NCI-H2081 (cell line): ENCODE results near the gene PNPLA1.
A peak's percentile ranks its signal among the peaks of the same experiment; 100 is the strongest.

Experiments
- DNase-seq, 2 experiments: peaks; one replicate each; lab custom pipeline; 2025; lab: John Stamatoyannopoulos, UW

PNPLA1 gene

DNA sequence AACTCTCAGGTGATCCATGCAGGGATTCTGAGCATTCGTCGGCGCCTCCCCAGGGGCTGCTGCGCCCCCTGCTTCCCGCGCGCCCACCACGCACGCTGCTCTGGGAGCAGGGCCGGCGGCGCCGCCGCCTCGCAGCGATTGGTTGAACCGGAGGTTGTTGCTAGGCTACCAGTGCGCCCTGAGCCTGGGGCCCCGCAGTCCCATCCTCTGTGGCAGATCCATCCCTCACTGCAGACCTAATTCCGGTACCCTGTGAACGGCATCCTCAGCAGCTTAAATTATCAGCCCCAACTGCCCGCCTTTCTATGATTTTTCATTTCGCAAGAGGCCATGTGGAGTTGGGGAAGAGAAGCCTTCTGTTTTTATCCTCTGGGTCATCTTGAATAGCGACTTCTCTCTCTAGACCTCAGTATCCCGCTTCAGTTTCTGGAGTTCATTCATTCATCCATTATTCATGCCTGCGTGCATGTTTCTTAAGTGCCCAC is 15.4 kb downstream of the PNPLA1 start:
- no peak for DNase-seq

DNA sequence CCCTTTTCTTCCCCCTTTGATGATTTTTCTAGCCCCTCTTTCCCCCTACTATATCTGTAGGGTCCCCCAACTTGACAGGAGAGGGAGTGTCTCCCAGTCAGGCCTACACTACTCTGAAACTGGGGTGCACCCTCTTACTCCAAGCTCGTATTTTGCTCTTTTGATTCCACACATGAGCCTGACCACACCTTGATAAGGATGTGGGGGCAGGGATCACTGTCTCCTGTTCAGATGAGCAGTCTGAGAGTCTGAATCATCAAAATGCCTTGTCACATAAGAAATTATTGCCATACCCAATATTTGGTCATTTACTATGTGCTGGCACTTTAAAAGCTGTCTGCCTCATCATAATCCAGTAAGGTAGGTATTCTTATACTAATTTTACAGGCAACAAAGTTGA is 15.9 kb downstream of the PNPLA1 start:
- no peak for DNase-seq

DNA sequence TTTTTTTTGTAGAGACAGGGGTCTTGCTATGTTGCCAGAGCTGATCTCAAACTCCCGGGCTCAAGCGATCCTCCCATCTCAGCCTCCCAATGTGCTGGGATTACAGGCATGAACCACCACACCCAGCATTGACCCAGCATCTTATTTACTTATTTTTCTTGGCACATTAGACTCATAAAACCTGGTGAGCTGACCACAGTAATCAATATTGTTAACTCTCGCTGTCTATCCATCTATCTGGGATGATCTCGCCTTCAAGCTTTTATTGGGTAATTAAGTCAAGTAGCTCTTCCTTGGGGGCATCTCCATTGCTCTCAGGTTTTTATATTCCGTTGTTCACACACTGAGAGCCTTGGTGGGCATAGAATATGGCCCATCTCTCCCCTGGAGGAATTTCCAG is 17.0 kb downstream of the PNPLA1 start:
- DNase-seq = no peak

DNA sequence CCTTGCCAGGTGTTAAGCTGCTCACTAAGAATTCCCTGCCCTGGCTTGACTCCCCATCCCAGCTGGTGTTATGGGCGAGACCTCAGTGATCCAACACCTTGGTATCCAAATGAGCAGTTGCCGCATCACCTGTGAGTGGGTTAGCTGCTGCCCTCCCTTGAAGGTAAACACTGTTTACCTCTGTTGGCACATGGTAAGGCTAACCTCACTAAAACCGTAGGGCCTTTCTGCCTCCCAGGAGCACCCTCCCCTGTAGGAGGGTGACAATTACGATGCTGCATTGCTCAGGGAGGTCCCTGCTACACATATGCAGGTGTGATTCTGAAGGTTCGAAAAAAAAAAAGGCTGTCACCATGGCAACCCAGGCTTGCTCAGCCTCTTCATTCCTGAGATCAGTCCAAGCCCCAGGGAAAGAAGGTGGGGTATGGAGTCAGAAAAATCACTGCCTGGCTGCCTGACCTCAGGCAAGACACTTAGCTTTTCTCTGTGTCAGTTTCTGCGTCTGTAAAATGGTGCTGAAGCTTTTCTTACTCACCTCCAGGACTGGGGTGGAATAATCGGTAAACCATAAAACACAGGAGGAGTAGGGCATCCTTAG is 19.5 kb downstream of the PNPLA1 start:
- peak; percentile 35 to 80 for DNase-seq

DNA sequence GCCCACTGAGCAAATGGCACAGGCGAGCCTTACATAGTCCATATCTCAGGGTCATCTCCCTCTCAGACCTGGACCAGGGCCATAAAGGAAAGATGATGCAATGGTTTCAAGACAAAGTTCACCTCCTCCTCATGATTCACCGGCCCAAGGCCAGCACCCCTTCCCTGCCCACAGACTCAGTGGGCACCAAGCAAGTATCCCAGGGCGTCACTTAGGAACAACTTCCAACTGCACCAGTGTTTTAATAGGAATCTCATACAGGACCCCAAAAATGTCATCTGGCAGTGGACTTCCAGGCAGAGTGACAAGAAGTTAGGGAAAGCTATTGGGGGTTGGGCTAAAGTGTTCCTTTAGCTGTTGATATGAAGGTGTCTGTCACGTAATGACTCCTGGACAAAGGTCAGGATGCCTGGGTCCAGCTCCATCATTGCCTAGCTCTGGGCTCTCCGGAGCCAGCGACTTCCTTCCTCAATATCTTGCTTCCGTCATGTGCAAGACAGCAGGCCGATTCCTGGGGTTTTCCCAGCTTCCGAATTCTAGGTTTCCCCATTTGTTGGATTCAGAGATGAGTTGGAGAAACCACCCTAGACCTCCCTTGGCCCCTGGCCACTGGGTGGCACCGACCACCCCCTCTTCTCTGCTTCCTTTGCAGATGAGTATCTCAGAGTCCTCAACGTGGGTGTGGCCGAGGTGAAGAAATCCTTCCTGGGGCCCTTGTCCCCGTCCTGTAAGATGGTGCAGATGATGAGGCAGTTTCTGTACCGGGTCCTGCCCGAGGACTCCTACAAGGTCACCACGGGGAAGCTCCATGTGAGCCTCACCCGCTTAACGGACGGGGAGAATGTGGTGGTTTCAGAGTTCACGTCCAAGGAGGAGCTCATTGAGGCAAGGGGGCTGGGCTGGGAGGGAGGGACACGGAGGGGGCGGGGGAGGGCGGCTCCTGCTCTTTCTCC is 21.1 kb downstream of the PNPLA1 start:
- DNase-seq = no peak

DNA sequence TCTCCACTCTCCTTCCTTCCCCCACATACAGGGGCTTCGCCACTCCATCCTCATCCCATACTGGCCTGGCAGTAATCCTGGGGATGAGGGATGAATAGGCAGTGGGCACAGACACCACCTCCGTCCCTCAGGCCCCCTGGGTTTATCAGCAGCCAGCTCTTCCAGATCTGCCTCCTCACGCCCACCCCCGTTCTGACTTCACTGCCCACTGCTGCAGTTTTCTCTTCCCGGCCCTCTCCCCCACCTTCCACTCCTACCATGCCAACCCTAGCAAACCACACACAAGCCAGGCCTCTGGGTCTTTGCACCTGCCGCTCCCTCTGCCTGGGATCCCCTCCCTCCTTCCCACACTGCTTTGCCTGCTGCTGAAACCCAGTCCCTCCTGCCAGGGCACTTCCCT is 22.3 kb downstream of the PNPLA1 start:
- DNase-seq = no peak

DNA sequence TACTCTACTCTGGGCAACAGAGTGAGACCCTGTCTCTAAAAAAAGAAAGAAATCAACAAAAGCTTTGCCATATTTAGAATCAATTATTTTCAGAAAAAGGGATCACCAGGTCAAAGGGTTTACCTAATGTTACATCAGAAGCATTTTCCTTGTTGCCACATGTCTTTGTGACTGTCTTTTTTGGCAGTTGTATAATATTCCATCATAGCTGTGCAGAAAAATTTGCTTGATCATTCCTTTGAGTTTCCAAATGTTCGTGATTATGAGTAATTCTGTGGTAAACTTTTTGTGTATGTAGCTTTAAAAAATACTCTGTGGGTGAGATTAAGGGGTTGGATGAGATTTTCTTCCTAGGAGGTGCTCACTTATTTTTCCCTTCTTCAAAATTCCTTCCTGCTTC is 26.4 kb downstream of the PNPLA1 start:
- no peak for DNase-seq

DNA sequence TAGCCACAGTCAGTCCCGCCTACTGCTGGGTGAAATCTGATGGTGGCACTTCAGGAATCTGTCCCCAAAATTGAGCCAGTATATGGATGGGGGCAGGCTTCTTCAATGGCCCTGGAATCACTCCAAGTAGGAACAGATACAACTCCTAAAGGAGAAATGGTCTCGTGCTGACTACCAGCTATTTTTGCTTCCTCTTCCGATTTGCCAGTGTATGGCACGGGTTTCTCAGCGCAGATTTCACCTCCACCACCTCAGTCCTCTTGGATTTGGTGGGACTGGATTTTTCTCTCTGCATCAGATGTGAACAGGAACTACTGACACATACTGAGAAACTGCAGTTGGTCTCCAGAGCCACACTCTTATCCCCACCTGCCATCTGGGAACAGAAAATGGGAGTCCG is 27.2 kb downstream of the PNPLA1 start:
- no peak for DNase-seq

DNA sequence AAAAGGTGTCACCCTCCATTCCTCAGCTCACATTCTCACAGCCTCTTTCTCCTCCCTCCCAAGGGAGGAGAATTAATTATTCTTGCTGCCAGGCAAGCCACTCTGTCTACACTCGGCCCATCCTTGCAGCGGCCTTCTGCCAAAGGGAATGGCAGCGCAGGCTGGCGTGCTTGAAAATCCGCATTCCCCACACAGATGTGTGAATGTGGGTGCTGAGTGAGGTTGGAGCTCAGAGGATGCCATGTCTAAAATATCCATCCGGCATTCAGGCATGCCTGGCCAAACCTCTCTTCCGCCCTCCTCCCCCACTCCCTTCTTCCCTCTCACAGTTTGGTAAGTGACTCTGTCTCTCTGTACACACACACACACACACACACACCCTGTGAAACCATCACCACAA is 27.7 kb downstream of the PNPLA1 start:
- no peak for DNase-seq

DNA sequence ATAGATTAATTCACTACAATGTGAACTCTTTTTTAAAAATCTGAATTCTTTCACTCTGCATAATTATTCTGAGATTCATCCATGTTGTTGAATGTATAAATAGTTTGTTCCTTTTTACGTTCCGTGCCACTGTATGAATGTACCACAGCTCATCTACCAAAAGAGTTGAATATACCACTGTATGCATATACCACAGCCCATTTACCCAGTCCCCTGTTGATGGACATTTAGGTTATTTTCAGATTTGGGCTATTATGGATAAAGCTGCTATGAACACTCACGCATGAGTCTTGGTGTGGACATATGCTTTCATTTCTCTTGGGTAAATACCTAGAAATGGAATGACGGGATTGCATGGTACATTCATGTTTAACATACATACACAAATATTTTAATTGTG is 28.2 kb downstream of the PNPLA1 start:
- no peak for DNase-seq

DNA sequence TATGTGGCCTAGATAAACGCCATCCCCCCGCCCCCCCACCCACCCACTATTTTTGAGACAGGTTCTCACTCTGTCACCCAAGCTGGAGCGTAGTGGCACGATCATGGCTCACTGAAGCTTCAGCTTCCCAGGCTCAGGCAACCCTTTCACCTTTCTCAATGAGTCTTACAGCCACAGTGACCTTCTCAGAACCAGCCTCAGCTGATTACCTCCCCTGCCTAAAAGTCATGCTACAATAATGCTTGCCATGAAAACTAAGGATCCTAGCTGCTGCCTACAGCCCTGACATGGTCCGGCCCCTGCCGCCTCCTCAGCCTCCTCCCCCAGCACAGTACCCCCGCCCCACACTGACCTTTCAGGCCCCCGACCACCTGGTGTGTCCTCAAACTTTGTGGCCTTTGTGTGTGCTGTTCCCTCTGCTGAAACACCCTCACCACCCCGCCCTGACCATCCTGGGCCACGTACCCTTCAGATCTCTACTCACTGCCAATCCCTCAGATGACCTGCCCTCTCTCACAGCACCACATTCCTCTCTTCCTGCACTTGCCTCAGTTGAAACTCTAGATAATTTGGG is 31.3 kb downstream of the PNPLA1 start:
- DNase-seq = no peak

DNA sequence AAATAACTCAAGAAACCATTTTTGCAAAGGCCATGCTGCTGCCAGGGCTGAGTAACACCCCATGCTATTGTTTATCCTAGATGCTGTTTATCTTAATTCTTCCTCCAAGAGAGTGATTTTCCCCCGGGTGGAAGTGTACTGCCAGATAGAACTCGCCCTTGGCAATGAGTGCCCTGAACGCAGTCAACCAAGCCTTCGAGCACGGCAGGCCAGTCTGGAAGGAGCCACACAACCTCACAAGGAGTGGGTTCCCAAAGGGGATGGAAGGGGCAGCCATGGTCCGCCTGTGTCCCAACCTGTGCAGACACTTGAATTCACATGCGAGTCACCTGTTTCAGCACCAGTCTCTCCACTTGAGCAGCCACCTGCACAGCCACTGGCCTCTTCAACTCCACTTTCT is 31.9 kb downstream of the PNPLA1 start:
- DNase-seq = no peak

DNA sequence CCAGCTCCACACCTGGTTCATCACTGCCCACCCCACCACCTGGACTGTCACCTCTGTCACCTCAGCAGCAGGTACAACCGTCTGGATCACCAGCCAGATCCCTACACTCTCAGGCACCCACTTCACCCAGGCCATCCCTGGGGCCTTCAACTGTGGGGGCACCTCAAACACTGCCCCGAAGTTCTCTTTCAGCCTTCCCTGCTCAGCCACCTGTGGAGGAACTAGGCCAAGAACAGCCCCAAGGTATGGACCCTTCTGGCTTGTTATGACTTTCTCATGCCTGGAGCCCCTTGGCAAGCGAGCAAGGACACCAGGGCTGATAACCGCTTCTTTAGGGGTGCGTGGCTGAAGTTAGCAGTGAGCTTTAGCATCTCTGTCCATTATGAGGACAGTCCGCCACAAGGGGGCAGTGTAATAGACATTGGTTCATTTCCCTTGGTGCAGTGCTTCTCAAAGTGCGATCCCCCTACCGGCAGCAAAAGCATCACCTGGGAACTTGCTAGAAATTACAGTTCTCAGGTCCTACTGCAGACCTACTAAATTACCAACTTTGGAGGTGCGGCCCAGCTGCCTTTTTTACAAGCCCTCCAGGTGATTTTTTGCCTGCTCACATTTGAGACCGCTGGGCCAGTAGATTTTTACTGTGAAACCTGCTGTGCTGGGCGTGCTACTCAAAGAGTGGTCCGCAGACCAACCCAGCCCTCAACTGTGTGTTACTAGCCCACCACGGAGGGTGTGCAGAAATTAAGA is 32.5 kb downstream of the PNPLA1 start:
- peak; percentile 82 to 85 for DNase-seq

DNA sequence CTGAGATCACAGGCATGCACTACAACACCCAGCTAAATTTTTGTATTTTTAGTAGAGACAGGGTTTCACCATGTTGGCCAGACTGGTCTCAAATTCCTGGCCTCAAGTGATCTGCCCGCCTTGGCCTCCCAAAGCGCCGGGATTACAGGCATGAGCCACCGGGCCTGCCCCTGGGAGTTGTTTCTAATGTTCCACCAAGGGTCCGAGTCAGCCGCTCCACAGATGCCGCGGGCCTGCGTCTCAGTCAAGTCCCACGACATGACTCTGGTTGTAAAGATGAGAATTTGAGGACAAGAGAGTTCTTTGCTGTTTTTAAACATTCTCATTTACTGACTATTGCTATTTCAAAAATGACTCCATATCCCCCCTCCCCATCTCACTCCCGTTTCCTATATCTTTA is 36.0 kb downstream of the PNPLA1 start:
- no peak for DNase-seq

DNA sequence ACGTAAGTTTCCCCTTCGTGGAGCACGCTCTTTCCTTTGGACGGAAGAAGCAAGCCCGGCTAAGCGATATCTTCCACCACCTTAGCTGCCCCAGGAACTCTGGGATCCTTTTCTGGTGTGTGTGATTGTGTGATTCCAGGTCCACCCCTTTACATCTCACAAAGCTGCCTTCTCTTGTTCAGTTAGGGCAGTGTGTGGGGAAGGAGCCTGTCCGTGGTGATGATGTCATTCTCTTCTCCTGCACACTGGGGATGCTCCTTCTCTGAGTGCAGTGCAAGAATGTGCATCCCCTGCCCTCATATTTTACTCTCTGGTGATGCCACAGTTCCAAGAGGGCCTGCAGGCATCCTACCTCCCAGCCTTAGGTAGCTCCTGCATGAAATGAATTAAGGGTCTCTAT is 36.5 kb downstream of the PNPLA1 start:
- DNase-seq = no peak

DNA sequence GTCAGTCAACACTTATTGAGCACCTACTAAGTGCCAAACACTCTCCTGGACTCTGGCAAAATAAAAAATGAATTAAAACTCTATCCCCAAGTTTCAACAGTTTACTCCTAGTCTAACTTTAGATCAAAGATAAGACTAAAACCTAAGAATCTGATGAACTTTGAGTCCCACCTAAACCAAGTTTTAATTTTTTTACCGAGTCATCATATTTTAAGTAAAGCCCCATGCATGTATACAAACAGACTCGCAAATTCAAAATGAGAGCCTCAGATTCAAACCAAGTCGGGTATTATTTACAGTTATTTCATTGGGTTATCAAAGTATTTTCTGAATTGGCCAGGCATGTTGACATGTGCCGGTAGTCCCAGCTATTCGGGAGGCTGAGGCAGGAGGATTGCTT is 38.7 kb downstream of the PNPLA1 start:
- no peak for DNase-seq

DNA sequence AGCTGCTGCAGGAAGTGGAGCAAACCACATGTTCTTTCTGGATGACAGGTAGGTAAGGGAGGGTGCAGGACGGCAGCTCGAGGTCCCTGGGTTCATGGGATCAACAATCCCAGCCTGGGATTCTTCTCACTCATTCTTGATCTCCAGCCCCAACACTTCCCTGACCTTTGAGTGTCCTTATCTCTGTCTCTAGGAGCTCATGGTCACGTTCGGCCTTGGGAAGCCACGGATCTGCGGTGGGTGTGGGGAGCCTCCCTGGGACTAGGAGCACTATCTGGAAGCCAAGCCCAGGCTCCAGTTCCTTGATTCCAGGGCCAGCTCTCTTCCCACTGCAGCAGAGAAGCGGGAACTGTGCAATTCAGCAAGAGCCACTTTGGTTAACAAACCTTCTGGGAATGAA is 39.3 kb downstream of the PNPLA1 start:
- DNase-seq = no peak

DNA sequence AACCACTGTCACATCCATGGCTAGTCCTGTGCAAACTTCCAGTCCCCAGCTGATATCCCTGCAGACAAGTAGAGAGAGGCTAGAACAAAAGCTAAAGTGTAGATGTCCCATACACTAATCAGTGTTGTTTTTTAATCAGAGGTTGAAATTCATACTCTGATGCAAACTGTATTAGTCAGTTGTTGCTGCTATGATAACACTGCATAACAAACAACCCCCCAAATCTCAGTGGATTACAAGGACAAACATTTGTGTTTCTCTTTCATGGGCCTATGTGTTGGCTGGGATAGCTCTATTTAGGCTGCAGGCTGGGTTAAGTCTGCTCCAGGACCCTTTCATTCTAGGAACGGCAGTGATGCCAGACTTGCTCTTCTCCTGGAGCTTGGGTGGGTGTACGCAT is 40.0 kb downstream of the PNPLA1 start:
- no peak for DNase-seq

DNA sequence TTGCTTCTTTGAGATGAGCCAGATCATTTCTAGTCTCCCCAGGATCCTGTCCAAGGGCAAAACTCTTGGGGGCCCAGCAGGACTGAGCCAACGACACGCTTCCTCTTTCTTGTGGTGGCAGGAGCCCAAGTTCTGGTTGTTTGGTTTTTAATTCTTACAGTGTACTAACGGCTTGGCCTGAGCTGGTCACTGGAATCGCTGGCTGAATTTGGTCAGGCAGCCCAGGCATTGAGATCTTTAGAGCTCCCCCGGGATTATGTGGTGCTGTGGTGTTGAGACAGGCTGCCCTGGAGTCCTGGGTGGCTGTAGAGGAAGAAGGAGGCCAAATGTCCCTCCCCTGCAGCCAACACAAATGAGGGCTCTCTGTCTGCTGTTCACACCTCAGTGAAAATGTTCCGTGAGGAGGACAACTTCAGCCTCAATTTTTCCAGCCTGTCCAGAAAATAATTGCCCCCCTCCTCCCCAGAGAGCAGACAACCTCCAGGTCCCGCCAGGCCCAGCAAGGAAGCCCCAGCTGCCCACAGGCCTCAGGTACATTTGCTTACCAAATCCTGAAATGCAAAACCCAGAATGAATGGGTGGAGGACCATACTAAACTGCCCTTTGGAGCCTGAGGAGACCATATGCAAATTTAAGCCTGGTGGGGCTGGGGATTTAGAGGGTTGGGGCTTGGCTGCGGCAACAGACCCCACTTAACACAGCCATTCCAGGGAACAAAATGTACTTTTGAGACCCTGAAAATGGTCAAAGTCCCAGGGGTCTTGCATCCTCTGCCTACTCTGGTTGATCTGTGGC is 43.2 kb downstream of the PNPLA1 start:
- DNase-seq = no peak

DNA sequence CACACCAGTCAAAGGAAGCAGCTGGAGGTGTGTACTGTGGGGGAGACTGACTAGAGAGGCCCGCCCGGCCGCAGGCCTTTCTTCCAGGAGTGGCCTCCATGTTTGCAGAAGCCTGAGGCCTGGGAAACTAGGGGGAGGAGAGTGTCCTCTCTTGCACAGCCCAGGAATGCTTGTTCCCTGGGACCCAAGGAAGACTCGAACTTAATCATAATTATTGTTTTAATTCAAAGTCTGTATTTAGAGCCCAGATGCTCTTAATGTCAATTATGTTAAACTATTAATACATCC is 43.7 kb downstream of the PNPLA1 start:
- DNase-seq = no peak

DNA sequence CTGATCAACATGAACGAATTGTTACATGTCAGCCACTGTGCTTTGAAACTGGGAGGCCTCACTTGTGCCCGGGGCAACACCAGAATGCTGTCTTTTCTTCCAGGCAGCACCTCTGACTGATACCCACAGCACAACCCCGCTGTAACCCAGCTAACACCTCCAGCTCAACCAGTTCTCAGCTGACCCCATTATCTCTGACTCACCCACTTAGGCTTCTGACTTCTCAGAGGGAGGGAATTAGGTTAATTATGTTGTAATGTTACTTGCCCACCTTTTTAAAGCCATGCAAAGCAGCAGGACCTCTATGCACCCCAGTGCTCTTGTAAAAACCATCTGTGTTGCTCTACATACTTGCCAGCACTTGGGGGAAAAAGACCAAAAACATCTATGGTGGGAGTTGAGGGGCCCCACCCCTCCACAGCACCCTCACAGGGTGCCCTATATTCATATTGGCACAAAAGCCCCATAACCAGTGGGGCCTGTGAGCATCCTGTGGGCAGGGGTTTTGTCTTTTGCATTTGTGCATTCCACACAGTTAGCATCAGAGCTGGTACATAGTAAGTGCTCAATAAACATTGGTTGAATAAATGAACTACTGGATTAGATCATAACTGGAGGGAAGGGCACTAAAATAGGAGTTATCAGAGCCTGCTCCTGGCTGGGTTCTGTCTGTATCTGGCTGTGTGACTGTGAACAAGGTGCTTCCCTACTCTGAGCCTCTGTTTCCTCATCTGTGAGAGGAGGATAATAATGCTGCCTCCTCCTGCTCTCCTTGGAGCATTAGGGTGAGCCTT is 44.6 kb downstream of the PNPLA1 start:
- DNase-seq = no peak
